Breast epithelium (tissue), 3 donors: ENCODE data around the gene FXYD1.

Experiments used
- POLR2A ChIP-seq: fragments of 450-650 bp; IDR thresholded peaks from one replicate; pipeline ENCODE4 v1.6.1; 2016; ENCODE audit warnings: antibody characterized with exemption, mild to moderate bottlenecking, moderate library complexity
- TF ChIP-seq, protein P1 (sequence below), 3 donors: fragments of 450-650 bp; IDR thresholded peaks; one replicate each; pipeline ENCODE4 v1.5.1; 2016 to 2017; ENCODE audit warnings: antibody characterized with exemption in 3 of 3, mild to moderate bottlenecking in 3 of 3, moderate library complexity in 3 of 3

DNA sequence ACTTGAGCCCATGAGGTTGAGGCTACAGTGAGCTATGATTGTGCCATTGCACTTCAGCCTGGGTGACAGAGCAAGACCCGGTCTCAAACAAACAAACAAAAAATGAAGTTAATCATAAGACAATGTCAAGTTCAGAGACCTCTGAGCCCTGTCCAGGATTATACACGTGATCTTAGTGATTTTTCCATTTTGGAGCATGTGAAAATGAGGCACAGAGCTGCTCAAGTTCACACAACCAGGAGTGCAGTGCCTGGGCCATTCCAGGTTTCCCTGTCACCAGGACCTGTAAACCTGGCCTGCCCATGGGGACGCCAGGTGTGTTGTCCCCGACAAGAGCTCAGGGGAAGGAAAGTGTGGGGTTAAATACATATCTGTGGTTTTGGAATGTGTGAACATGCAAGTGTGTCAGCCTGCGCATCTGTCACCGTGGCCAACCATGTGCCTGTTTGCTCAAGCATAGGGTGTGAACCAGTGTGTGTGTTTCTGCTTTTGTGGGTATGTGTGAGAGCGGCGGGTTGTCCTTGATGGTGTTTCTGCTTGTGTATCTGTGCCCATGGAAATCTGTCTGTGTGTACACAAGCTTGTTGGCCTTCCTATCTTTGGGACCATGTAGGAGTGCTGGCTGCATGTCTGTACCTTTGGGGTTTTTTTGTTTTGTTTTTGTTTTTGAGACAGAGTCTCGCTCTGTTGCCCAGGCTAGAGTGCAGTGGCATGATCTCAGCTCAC, 1.5 kb upstream of the FXYD1 start:
- TF ChIP-seq, protein P1, sequence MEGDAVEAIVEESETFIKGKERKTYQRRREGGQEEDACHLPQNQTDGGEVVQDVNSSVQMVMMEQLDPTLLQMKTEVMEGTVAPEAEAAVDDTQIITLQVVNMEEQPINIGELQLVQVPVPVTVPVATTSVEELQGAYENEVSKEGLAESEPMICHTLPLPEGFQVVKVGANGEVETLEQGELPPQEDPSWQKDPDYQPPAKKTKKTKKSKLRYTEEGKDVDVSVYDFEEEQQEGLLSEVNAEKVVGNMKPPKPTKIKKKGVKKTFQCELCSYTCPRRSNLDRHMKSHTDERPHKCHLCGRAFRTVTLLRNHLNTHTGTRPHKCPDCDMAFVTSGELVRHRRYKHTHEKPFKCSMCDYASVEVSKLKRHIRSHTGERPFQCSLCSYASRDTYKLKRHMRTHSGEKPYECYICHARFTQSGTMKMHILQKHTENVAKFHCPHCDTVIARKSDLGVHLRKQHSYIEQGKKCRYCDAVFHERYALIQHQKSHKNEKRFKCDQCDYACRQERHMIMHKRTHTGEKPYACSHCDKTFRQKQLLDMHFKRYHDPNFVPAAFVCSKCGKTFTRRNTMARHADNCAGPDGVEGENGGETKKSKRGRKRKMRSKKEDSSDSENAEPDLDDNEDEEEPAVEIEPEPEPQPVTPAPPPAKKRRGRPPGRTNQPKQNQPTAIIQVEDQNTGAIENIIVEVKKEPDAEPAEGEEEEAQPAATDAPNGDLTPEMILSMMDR (IDR thresholded peaks at IDR 0.05): no peak
- TF ChIP-seq POLR2A: no peak
